ENCODE measurements around the gene HLA-A.

DNA sequence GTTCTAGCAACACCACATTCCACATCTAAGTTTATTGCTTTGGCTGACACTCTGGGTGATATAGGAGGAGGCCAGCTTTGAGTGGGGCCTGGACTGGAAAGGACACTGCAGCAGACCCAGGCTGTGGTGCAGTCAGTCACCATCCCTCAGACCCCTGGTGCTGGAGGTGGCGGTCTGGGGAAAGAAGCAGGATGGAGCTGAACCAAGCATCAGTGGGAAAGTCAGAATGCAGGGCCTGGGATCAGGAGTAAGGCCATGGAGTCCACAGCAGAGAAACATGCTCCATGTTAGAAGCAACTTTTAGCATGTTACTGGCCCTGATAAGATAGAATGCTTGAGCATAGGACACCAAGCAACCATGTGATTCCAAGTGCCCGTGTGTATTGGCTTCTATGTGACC lies 5.9 kb downstream of the HLA-A start:
- TF ChIP-seq CTCF (IDR thresholded peaks at IDR 0.05), result no peak
- TF ChIP-seq EP300 (IDR thresholded peaks at IDR 0.05), result no peak
- TF ChIP-seq POLR2A (IDR thresholded peaks at IDR 0.05), result no peak
